ENCODE results near the gene CFAP298. TPM values are rescaled to one million over a fixed set of nuclear protein-coding genes. Genes with fewer than 3 reads are reported as not detected.

CFAP298 gene
- total RNA-seq, 1 donor, result 14.8 TPM

- H3K79me2 ChIP-seq (ENCODE audit: insufficient read depth, low read length), result no peaks in the 10 kb centered on the region
Measured at GRCh38 chr21:32558106-32558505, 54.1 kb downstream of the CFAP298 start.

GRCh38 chr21:32554832-32555638 lies 57.1 kb downstream of the CFAP298 start:
- H3K4me1 ChIP-seq (ENCODE audit: insufficient read depth, low read length), result peaks cover 4% of the 10 kb centered on the region
- no peak for TF ChIP-seq CTCF (IDR thresholded peaks at IDR 0.05; ENCODE audit: extremely low read depth, low read depth, low read length)
- no peaks in the 10 kb centered on the region for H3K27me3 ChIP-seq (ENCODE audit: insufficient read depth, low read length)

More at GRCh38 chr21:32558106-32558505, 54.1 kb downstream of the CFAP298 start:
- Histone ChIP-seq H3K4me1 (ENCODE audit: insufficient read depth, low read length) (no peaks in the 10 kb centered on the region), H3K4me3 (ENCODE audit: insufficient read depth, low read length) (no peak overlapping the region), H3K27me3 (ENCODE audit: insufficient read depth, low read length) (no peaks in the 10 kb centered on the region), H3K4me2 (ENCODE audit: insufficient read depth, low read length) (no peak overlapping the region), H3K36me3 (ENCODE audit: insufficient read depth, low read length) (no peaks in the 10 kb centered on the region), H4K20me1 (ENCODE audit: insufficient read depth, low read length) (no peaks in the 10 kb centered on the region), H2AFZ (ENCODE audit: low read length) (no peak overlapping the region), H3K27ac (ENCODE audit: low read depth, low read length) (no peak overlapping the region), H3K9me3 (ENCODE audit: low read depth, low read length) (no peaks in the 10 kb centered on the region)
- no peak for TF ChIP-seq CTCF (IDR thresholded peaks at IDR 0.05; ENCODE audit: extremely low read depth, low read depth, low read length)
- DNase-seq (ENCODE audit: insufficient read length, low spot score, missing footprints), result no peak

GRCh38 chr21:32549886-32550285 lies 62.3 kb downstream of the CFAP298 start:
- Histone ChIP-seq H3K79me2 (ENCODE audit: insufficient read depth, low read length) (no peaks in the 10 kb centered on the region), H3K9me3 (ENCODE audit: low read depth, low read length) (no peaks in the 10 kb centered on the region), H3K4me1 (ENCODE audit: insufficient read depth, low read length) (peaks cover 7% of the 10 kb centered on the region), H4K20me1 (ENCODE audit: insufficient read depth, low read length) (no peaks in the 10 kb centered on the region), H3K4me3 (ENCODE audit: insufficient read depth, low read length) (no peak overlapping the region), H3K27me3 (ENCODE audit: insufficient read depth, low read length) (no peaks in the 10 kb centered on the region), H3K27ac (ENCODE audit: low read depth, low read length) (no peak overlapping the region), H2AFZ (ENCODE audit: low read length) (no peak overlapping the region), H3K4me2 (ENCODE audit: insufficient read depth, low read length) (no peak overlapping the region), H3K36me3 (ENCODE audit: insufficient read depth, low read length) (no peaks in the 10 kb centered on the region)
- no peak for TF ChIP-seq CTCF (IDR thresholded peaks at IDR 0.05; ENCODE audit: extremely low read depth, low read depth, low read length)
- DNase-seq (ENCODE audit: insufficient read length, low spot score, missing footprints), result no peak

More at GRCh38 chr21:32554832-32555638, 57.1 kb downstream of the CFAP298 start:
- no peaks in the 10 kb centered on the region for H3K9me3 ChIP-seq (ENCODE audit: low read depth, low read length)
- H3K79me2 ChIP-seq (ENCODE audit: insufficient read depth, low read length), result no peaks in the 10 kb centered on the region
- DNase-seq (ENCODE audit: insufficient read length, low spot score, missing footprints), result no peak
- no peak overlapping the region for H3K4me2 ChIP-seq (ENCODE audit: insufficient read depth, low read length)
- no peak overlapping the region for H2AFZ ChIP-seq (ENCODE audit: low read length)
- H3K36me3 ChIP-seq (ENCODE audit: insufficient read depth, low read length), result no peaks in the 10 kb centered on the region
- H3K27ac ChIP-seq (ENCODE audit: low read depth, low read length), result no peak overlapping the region
- H3K4me3 ChIP-seq (ENCODE audit: insufficient read depth, low read length), result no peak overlapping the region
- H4K20me1 ChIP-seq (ENCODE audit: insufficient read depth, low read length), result no peaks in the 10 kb centered on the region

DNA sequence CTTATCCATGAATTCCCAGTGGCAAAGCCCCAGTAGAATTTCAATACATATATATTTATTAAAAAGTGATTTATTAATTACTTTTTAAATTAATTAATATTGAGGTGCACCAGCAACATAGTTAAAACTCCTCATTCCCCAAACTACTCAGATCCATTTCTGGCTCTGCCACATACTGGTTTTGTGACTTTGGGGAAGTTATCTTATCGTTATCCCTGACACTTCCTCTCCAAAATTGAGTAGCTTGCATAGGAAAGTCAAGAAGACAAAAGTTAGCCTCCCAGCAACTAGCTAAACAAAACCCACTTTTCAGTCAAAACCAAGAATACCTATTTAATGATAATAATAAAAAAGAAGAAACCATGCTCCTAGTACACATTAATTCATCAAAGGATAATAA lies 62.7 kb downstream of the CFAP298 start:
- Histone ChIP-seq H3K27ac (ENCODE audit: low read depth, low read length) (no peak overlapping the region), H3K4me3 (ENCODE audit: insufficient read depth, low read length) (no peak overlapping the region), H3K27me3 (ENCODE audit: insufficient read depth, low read length) (no peaks in the 10 kb centered on the region), H4K20me1 (ENCODE audit: insufficient read depth, low read length) (no peaks in the 10 kb centered on the region), H3K4me2 (ENCODE audit: insufficient read depth, low read length) (no peak overlapping the region), H3K4me1 (ENCODE audit: insufficient read depth, low read length) (peaks cover 7% of the 10 kb centered on the region), H3K9me3 (ENCODE audit: low read depth, low read length) (no peaks in the 10 kb centered on the region), H2AFZ (ENCODE audit: low read length) (no peak overlapping the region), H3K79me2 (ENCODE audit: insufficient read depth, low read length) (no peaks in the 10 kb centered on the region), H3K36me3 (ENCODE audit: insufficient read depth, low read length) (no peaks in the 10 kb centered on the region)
- no peak for TF ChIP-seq CTCF (IDR thresholded peaks at IDR 0.05; ENCODE audit: extremely low read depth, low read depth, low read length)
- DNase-seq (ENCODE audit: insufficient read length, low spot score, missing footprints), result no peak

Data from osteoblast (primary cell).